ENCODE measurements around the gene GOLGA7B. TPM values are rescaled to one million over a fixed set of nuclear protein-coding genes. Genes with fewer than 3 reads are reported as not detected.

The GOLGA7B gene
- total RNA-seq, 1 donor from 2014 or later: 0.98 TPM

- Histone ChIP-seq H3K36me3 (no peaks in the 10 kb centered on the region), H3K9me3 (no peaks in the 10 kb centered on the region), H3K27me3 (no peaks in the 10 kb centered on the region), H3K4me1 (peaks cover 4% of the 10 kb centered on the region), H3K27ac (peak overlapping the region; percentile 80), H3K4me3 (peak overlapping the region; percentile 19)
- no peak for TF ChIP-seq CTCF (IDR thresholded peaks at IDR 0.05)
- ATAC-seq (peak; percentile 86), DNase-seq (peak; percentile 93)
- intact Hi-C loops (cut with DNase I): no loop called here
Measured at GRCh38 chr10:97891497-97892167, 42.0 kb downstream of the GOLGA7B start.

GRCh38 chr10:97892506-97892905, 42.9 kb downstream of the GOLGA7B start:
- intact Hi-C loops (cut with DNase I): no loop called here
- peak overlapping the region; percentile 80 for H3K27ac ChIP-seq
- TF ChIP-seq CTCF (IDR thresholded peaks at IDR 0.05): no peak
- H3K27me3 ChIP-seq: no peaks in the 10 kb centered on the region
- ATAC-seq: peak; percentile 2
- peaks cover 4% of the 10 kb centered on the region for H3K4me1 ChIP-seq
- no peak overlapping the region for H3K4me3 ChIP-seq
- no peaks in the 10 kb centered on the region for H3K36me3 ChIP-seq
- no peak for DNase-seq
- no peaks in the 10 kb centered on the region for H3K9me3 ChIP-seq

DNA sequence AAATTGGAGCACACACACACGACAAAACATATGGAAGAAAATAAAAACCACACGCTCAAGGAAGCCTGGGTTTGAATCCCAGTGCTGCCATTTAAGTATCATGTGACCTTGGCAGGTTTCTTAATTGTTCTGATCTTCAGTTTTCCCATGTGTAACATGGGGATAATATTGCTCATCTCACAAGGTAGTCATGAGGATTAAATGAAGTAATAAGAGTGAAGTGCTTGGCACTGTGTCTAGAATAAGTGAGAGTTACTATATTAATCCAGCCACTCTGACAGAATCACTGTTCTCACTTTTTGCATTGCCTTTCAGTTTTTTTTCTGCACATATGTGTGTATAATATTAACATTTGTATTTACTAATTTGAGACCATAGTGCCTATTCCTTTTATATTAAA, 43.3 kb downstream of the GOLGA7B start:
- DNase-seq (no peak), ATAC-seq (no peak)
- Histone ChIP-seq H3K36me3 (no peaks in the 10 kb centered on the region), H3K4me3 (no peak overlapping the region), H3K4me1 (peaks cover 4% of the 10 kb centered on the region), H3K27me3 (no peaks in the 10 kb centered on the region), H3K9me3 (no peaks in the 10 kb centered on the region), H3K27ac (peak overlapping the region; percentile 80)
- intact Hi-C loops (cut with DNase I): no loop called here
- TF ChIP-seq CTCF (IDR thresholded peaks at IDR 0.05): no peak

DNA sequence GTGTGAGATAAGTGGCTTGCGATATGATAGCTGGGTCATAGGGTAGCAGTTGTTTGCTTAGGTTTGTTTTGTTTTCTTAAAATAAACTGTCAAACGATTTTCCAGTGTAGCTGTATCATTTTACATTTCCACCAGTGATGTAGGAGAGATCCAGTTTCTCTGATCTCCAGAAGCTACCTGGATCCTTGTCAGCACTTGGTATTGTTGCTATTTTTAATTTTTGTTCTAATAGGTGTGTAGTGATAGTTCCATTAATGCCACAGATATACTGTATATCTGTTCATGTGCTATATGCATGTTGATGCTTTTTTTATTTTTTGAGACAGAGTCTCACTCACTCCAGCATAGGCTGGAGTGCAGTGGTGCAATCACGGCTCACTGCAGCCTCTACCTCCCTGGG, 44.4 kb downstream of the GOLGA7B start:
- H3K4me1 ChIP-seq: peaks cover 8% of the 10 kb centered on the region
- intact Hi-C loops (cut with DNase I): no loop called here
- no peaks in the 10 kb centered on the region for H3K9me3 ChIP-seq
- H3K27ac ChIP-seq: no peak overlapping the region
- H3K4me3 ChIP-seq: no peak overlapping the region
- no peak for ATAC-seq
- H3K27me3 ChIP-seq: no peaks in the 10 kb centered on the region
- no peak for DNase-seq
- no peaks in the 10 kb centered on the region for H3K36me3 ChIP-seq
- no peak for TF ChIP-seq CTCF (IDR thresholded peaks at IDR 0.05)

DNA sequence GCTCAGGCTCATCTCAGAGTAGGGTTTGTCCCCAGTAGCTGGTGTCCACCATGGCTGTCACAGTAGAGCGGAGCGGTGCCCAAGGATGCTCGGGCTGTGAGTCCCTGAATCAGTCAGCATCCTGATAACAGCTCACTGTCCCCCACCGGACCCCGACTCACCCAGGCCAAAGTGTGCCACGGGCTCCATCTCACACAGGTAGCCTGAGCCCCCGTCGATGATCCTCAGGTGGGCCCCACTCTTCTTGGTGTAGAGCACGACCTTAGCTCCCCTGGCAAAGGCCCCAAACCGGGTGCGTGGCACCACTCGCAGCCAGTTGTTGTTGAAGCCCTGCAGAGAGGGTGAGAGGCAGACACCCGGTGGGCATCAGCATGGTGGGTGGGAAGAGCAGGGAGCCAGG, 45.4 kb downstream of the GOLGA7B start:
- TF ChIP-seq CTCF (IDR thresholded peaks at IDR 0.05): no peak
- DNase-seq: no peak
- intact Hi-C loops (cut with DNase I): no loop called here
- Histone ChIP-seq H3K9me3 (no peaks in the 10 kb centered on the region), H3K4me1 (peaks cover 8% of the 10 kb centered on the region), H3K27me3 (no peaks in the 10 kb centered on the region), H3K36me3 (no peaks in the 10 kb centered on the region), H3K4me3 (no peak overlapping the region), H3K27ac (no peak overlapping the region)
- ATAC-seq: no peak

DNA sequence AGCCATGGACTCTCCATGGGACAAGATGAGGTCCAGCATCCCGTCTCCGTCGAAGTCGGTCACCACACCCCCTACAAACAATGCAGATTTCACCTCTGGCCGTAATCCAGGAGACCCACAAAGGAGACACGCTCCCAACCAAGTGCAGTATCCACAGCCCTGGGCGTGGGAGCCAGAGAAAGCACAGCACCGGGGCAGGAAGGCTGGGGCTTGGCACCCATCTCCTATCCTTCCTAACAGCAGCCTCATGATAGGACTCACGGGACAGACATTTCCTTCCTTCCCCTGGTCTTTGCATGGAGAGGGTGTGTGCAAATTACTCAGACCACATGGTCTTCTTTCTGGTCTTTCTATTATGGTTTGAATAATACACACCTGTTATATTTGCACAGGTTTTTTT, 46.3 kb downstream of the GOLGA7B start:
- ATAC-seq (no peak), DNase-seq (no peak)
- H3K4me1 ChIP-seq: peaks cover 8% of the 10 kb centered on the region
- H3K27ac ChIP-seq: no peak overlapping the region
- intact Hi-C loops (cut with DNase I): no loop called here
- no peaks in the 10 kb centered on the region for H3K27me3 ChIP-seq
- TF ChIP-seq CTCF (IDR thresholded peaks at IDR 0.05): no peak
- no peaks in the 10 kb centered on the region for H3K36me3 ChIP-seq
- H3K9me3 ChIP-seq: no peaks in the 10 kb centered on the region
- no peak overlapping the region for H3K4me3 ChIP-seq
